Measurements from ENCODE around the gene RPL11.

GRCh38 chr1:23736437-23737134 is 45.0 kb downstream of the RPL11 start:
- TF ChIP-seq POLR2A (IDR thresholded peaks at IDR 0.05) (no peak), CTCF (IDR thresholded peaks at IDR 0.05) (no peak)

All from suprapubic skin (tissue), 3 donors.